ENCODE measurements around the gene KCNA5.

Gene KCNA5

GRCh38 chr12:5051334-5051733 lies 7.7 kb downstream of the KCNA5 start:
- DNase-seq (ENCODE audit: insufficient read length, low spot score) (no peak), FAIRE-seq (no peak)
- TF ChIP-seq SPI1 (IDR thresholded peaks at IDR 0.05; ENCODE audit: low read depth, low read length) (peak; percentile 65), POLR2AphosphoS5 (IDR thresholded peaks at IDR 0.05; ENCODE audit: low read depth, low read length) (no peak)

GRCh38 chr12:5051913-5052312 lies 8.2 kb downstream of the KCNA5 start:
- TF ChIP-seq SPI1 (IDR thresholded peaks at IDR 0.05; ENCODE audit: low read depth, low read length), result peak; percentile 93
- no peak for TF ChIP-seq POLR2A (IDR thresholded peaks at IDR 0.05; ENCODE audit: low read depth, low read length)
- peak; percentile 73 for FAIRE-seq
- no peak for DNase-seq (ENCODE audit: insufficient read length, low spot score)

GRCh38 chr12:5052348-5052747 lies 8.7 kb downstream of the KCNA5 start:
- FAIRE-seq (peak; percentile 33), DNase-seq (ENCODE audit: insufficient read length, low spot score) (no peak)
- TF ChIP-seq SPI1 (IDR thresholded peaks at IDR 0.05; ENCODE audit: low read depth, low read length) (no peak), POU2F2 (IDR thresholded peaks at IDR 0.05; ENCODE audit: low read depth, low read length) (no peak), TAF1 (IDR thresholded peaks at IDR 0.05; ENCODE audit: low read depth, low read length) (no peak), POLR2AphosphoS5 (IDR thresholded peaks at IDR 0.05; ENCODE audit: low read depth, low read length) (no peak), POLR2A (IDR thresholded peaks at IDR 0.05; ENCODE audit: low read depth, low read length) (no peak), PAX5 (IDR thresholded peaks at IDR 0.05; ENCODE audit: insufficient read depth, low read length, severe bottlenecking) (no peak)

GRCh38 chr12:5059358-5059757 lies 15.7 kb downstream of the KCNA5 start:
- FAIRE-seq (no peak), DNase-seq (ENCODE audit: insufficient read length, low spot score) (no peak)
- no peak for TF ChIP-seq POLR2A (IDR thresholded peaks at IDR 0.05; ENCODE audit: low read depth, low read length)
- no peak for TF ChIP-seq TAF1 (IDR thresholded peaks at IDR 0.05; ENCODE audit: low read depth, low read length)
- no peak for TF ChIP-seq POU2F2 (IDR thresholded peaks at IDR 0.05; ENCODE audit: low read depth, low read length)
- no peak for TF ChIP-seq PAX5 (IDR thresholded peaks at IDR 0.05; ENCODE audit: insufficient read depth, low read length, severe bottlenecking)
- no peak for TF ChIP-seq POLR2AphosphoS5 (IDR thresholded peaks at IDR 0.05; ENCODE audit: low read depth, low read length)

- no peak for DNase-seq (ENCODE audit: insufficient read length, low spot score)
- FAIRE-seq, result no peak
- TF ChIP-seq TAF1 (IDR thresholded peaks at IDR 0.05; ENCODE audit: low read depth, low read length) (no peak), POLR2AphosphoS5 (IDR thresholded peaks at IDR 0.05; ENCODE audit: low read depth, low read length) (no peak), SPI1 (IDR thresholded peaks at IDR 0.05; ENCODE audit: low read depth, low read length) (no peak)
These were observed 17.3 kb downstream of the KCNA5 start for GRCh38 chr12:5060958-5061357.

- DNase-seq (ENCODE audit: insufficient read length, low spot score), result no peak
These were observed 19.5 kb downstream of the KCNA5 start for GRCh38 chr12:5063149-5063548.

GRCh38 chr12:5064913-5065490 lies 21.3 kb downstream of the KCNA5 start:
- DNase-seq (ENCODE audit: insufficient read length, low spot score) (no peak), FAIRE-seq (no peak)
- no peak for TF ChIP-seq SPI1 (IDR thresholded peaks at IDR 0.05; ENCODE audit: low read depth, low read length)
- TF ChIP-seq PAX5 (IDR thresholded peaks at IDR 0.05; ENCODE audit: insufficient read depth, low read length, severe bottlenecking), result no peak
- no peak for TF ChIP-seq POLR2AphosphoS5 (IDR thresholded peaks at IDR 0.05; ENCODE audit: low read depth, low read length)
- TF ChIP-seq POU2F2 (IDR thresholded peaks at IDR 0.05; ENCODE audit: low read depth, low read length), result no peak
- TF ChIP-seq POLR2A (IDR thresholded peaks at IDR 0.05; ENCODE audit: low read depth, low read length), result no peak
- TF ChIP-seq TAF1 (IDR thresholded peaks at IDR 0.05; ENCODE audit: low read depth, low read length), result no peak

More at GRCh38 chr12:5063149-5063548, 19.5 kb downstream of the KCNA5 start:
- FAIRE-seq, result no peak
- TF ChIP-seq POU2F2 (IDR thresholded peaks at IDR 0.05; ENCODE audit: low read depth, low read length), result no peak
- TF ChIP-seq POLR2AphosphoS5 (IDR thresholded peaks at IDR 0.05; ENCODE audit: low read depth, low read length), result no peak

GRCh38 chr12:5066251-5066650 lies 22.6 kb downstream of the KCNA5 start:
- no peak for FAIRE-seq
- TF ChIP-seq PAX5 (IDR thresholded peaks at IDR 0.05; ENCODE audit: insufficient read depth, low read length, severe bottlenecking) (no peak), POLR2AphosphoS5 (IDR thresholded peaks at IDR 0.05; ENCODE audit: low read depth, low read length) (no peak), TAF1 (IDR thresholded peaks at IDR 0.05; ENCODE audit: low read depth, low read length) (no peak), POU2F2 (IDR thresholded peaks at IDR 0.05; ENCODE audit: low read depth, low read length) (no peak), SPI1 (IDR thresholded peaks at IDR 0.05; ENCODE audit: low read depth, low read length) (no peak)
- no peak for DNase-seq (ENCODE audit: insufficient read length, low spot score)

- TF ChIP-seq SPI1 (IDR thresholded peaks at IDR 0.05; ENCODE audit: low read depth, low read length) (no peak), POU2F2 (IDR thresholded peaks at IDR 0.05; ENCODE audit: low read depth, low read length) (no peak), POLR2AphosphoS5 (IDR thresholded peaks at IDR 0.05; ENCODE audit: low read depth, low read length) (no peak), TAF1 (IDR thresholded peaks at IDR 0.05; ENCODE audit: low read depth, low read length) (no peak)
These were observed 24.4 kb downstream of the KCNA5 start for GRCh38 chr12:5068126-5068525.

GRCh38 chr12:5068619-5069018 lies 24.9 kb downstream of the KCNA5 start:
- peak; percentile 28 for FAIRE-seq
- no peak for DNase-seq (ENCODE audit: insufficient read length, low spot score)
- TF ChIP-seq SPI1 (IDR thresholded peaks at IDR 0.05; ENCODE audit: low read depth, low read length) (peak; percentile 57; the same call in 1 of the 2 replicates), POLR2A (IDR thresholded peaks at IDR 0.05; ENCODE audit: low read depth, low read length) (no peak)

More at GRCh38 chr12:5068126-5068525, 24.4 kb downstream of the KCNA5 start:
- DNase-seq (ENCODE audit: insufficient read length, low spot score), result no peak
- FAIRE-seq, result no peak

- no peak for FAIRE-seq
These were observed 26.4 kb downstream of the KCNA5 start for GRCh38 chr12:5070090-5070489.

More at GRCh38 chr12:5070090-5070489, 26.4 kb downstream of the KCNA5 start:
- no peak for TF ChIP-seq POU2F2 (IDR thresholded peaks at IDR 0.05; ENCODE audit: low read depth, low read length)
- no peak for TF ChIP-seq SPI1 (IDR thresholded peaks at IDR 0.05; ENCODE audit: low read depth, low read length)
- no peak for TF ChIP-seq POLR2A (IDR thresholded peaks at IDR 0.05; ENCODE audit: low read depth, low read length)
- TF ChIP-seq POLR2AphosphoS5 (IDR thresholded peaks at IDR 0.05; ENCODE audit: low read depth, low read length), result no peak
- no peak for DNase-seq (ENCODE audit: insufficient read length, low spot score)

Measured in GM12891 (cell line).